NCI-H526 treated with DMSO at 0.1 percent for 48 hours (cell line): ENCODE results near the gene KCNIP1.

Experiments used
- DNase-seq: peaks from one replicate; lab custom pipeline; 2025; lab: John Stamatoyannopoulos, UW

KCNIP1 gene

GRCh38 chr5:170782438-170782837 is 278.6 kb downstream of the KCNIP1 start:
- DNase-seq = no peak

DNA sequence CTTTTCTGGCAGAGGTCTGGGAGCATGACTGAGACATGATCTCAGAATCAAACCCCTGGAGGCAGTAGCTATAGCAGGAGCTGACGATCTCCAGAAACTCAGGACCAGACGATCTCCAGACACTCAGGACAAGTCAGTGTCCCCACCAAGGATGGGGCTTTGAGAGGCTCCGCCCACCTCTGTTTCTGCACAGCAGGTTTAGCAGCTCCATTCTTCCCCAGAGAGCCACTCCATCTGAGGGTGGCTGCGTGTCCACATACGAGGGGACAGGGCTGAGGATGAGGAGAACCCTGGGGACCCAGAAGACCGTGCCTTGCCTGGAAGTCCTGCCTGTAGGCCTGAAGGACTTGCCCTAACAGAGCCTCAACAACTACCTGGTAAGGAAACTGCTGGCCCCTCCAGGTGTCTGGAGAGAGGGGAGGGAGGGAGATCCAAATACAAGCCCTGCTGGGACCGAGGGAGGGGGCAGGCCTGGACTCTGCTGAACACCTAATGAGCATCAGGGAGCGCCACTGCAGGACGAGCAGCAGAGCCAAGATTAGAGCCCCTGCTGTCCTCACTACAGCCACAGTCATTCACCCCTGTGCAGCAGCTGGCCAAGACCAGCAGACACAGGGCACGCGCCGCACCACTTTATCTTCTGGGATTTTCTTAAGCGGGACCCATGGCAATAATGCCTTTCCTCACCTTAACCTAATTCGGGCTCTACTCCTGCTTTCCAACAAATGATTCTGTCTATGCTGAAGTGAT is 279.9 kb downstream of the KCNIP1 start, which contains the start of gene GABRP:
Gene GABRP, plus strand, starts transcription at position 228 of the 750 bp plus-strand sequence. CDS start 4,891 bp downstream, outside the sequence.
- DNase-seq = no peak

GRCh38 chr5:170785416-170785815 is 281.6 kb downstream of the KCNIP1 start:
- DNase-seq = no peak
